Upper lobe of left lung (tissue), 4 donors: ENCODE results near the gene PDGFRA.

Source experiments
- EP300 ChIP-seq, 4 donors: sonication (generic); formaldehyde crosslinking; IDR thresholded peaks; one replicate each; pipeline ENCODE4 v1.5.1; 2017; ENCODE audit warnings: antibody characterized with exemption in 4 of 4, control low read depth in 2 of 4
- POLR2A ChIP-seq, 4 donors: fragments of 450-650 bp; IDR thresholded peaks; one replicate each; pipeline ENCODE4 v1.5.1; 2016 to 2017; ENCODE audit warnings: antibody characterized with exemption in 4 of 4, mild to moderate bottlenecking in 2 of 4
- POLR2AphosphoS5 ChIP-seq, 2 donors: sonication (generic); formaldehyde crosslinking; IDR thresholded peaks; one replicate each; pipeline ENCODE4 v1.5.1; 2017; ENCODE audit warnings: antibody characterized with exemption in 2 of 2
- TF ChIP-seq, protein P1 (sequence below), 6 experiments: fragments of 450-650 bp in 4 of 6; fragments of 200-600 bp in 2 of 6; sonication (generic) in 2 of 6; IDR thresholded peaks; one replicate each; pipeline ENCODE4 v1.5.1; 2016 to 2019; ENCODE audit warnings: antibody characterized with exemption in 6 of 6

DNA sequence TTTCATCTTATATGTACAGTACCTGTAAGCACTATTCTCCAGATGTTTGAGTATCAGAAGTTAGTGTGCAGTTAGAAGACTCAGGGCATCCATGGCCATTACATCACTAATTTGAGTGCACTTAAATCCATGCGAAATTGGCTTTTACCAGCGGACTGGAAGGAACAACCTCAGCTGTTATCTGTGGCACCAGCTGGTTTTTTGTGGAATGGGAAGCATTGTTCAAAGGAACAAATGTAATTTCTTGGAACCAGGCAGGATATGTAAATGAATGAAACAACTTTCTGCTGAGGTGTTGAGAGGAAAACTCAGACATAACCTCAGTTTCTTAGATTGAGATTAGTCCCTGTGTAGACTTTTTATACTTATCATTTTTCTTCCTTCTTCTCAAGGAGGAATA lies 60.2 kb downstream of the PDGFRA start:
- no peak for TF ChIP-seq POLR2AphosphoS5 (IDR thresholded peaks at IDR 0.05)
- TF ChIP-seq, protein P1, sequence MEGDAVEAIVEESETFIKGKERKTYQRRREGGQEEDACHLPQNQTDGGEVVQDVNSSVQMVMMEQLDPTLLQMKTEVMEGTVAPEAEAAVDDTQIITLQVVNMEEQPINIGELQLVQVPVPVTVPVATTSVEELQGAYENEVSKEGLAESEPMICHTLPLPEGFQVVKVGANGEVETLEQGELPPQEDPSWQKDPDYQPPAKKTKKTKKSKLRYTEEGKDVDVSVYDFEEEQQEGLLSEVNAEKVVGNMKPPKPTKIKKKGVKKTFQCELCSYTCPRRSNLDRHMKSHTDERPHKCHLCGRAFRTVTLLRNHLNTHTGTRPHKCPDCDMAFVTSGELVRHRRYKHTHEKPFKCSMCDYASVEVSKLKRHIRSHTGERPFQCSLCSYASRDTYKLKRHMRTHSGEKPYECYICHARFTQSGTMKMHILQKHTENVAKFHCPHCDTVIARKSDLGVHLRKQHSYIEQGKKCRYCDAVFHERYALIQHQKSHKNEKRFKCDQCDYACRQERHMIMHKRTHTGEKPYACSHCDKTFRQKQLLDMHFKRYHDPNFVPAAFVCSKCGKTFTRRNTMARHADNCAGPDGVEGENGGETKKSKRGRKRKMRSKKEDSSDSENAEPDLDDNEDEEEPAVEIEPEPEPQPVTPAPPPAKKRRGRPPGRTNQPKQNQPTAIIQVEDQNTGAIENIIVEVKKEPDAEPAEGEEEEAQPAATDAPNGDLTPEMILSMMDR (IDR thresholded peaks at IDR 0.05), result no peak
- TF ChIP-seq EP300 (IDR thresholded peaks at IDR 0.05), result no peak
- TF ChIP-seq POLR2A (IDR thresholded peaks at IDR 0.05), result no peak
